ENCODE measurements around the gene DCLK1. TPM values are rescaled to one million over a fixed set of nuclear protein-coding genes. Genes with fewer than 3 reads are reported as not detected.

The DCLK1 gene
- total RNA-seq, 1 donor from 2014 or later, result under 0.01 TPM

GRCh38 chr13:35887115-35887666 lies 244.0 kb downstream of the DCLK1 start:
- no peak overlapping the region for H3K4me3 ChIP-seq (ENCODE audit: low read depth, low read length)
- TF ChIP-seq CTCF (IDR thresholded peaks at IDR 0.05; ENCODE audit: insufficient read depth, low read length, severe bottlenecking), result no peak
- DNase-seq (ENCODE audit: low read depth), result no peak
- no peaks in the 10 kb centered on the region for H3K36me3 ChIP-seq (ENCODE audit: control insufficient read depth, insufficient read depth, low read length)
- FAIRE-seq, result no peak
- H3K27me3 ChIP-seq (ENCODE audit: control insufficient read depth, insufficient read depth, low read length), result no peaks in the 10 kb centered on the region

GRCh38 chr13:35886332-35887114 lies 244.7 kb downstream of the DCLK1 start:
- no peaks in the 10 kb centered on the region for H3K36me3 ChIP-seq (ENCODE audit: control insufficient read depth, insufficient read depth, low read length)
- no peak for TF ChIP-seq CTCF (IDR thresholded peaks at IDR 0.05; ENCODE audit: insufficient read depth, low read length, severe bottlenecking)
- DNase-seq (ENCODE audit: low read depth) (no peak), FAIRE-seq (no peak)
- no peak overlapping the region for H3K4me3 ChIP-seq (ENCODE audit: low read depth, low read length)
- no peaks in the 10 kb centered on the region for H3K27me3 ChIP-seq (ENCODE audit: control insufficient read depth, insufficient read depth, low read length)

GRCh38 chr13:35884211-35884760 lies 246.9 kb downstream of the DCLK1 start:
- TF ChIP-seq CTCF (IDR thresholded peaks at IDR 0.05; ENCODE audit: insufficient read depth, low read length, severe bottlenecking), result no peak
- DNase-seq (ENCODE audit: low read depth), result no peak
- no peak for FAIRE-seq
- H3K4me3 ChIP-seq (ENCODE audit: low read depth, low read length), result no peak overlapping the region
- H3K36me3 ChIP-seq (ENCODE audit: control insufficient read depth, insufficient read depth, low read length), result no peaks in the 10 kb centered on the region
- H3K27me3 ChIP-seq (ENCODE audit: control insufficient read depth, insufficient read depth, low read length), result no peaks in the 10 kb centered on the region

GRCh38 chr13:35882722-35883497 lies 248.3 kb downstream of the DCLK1 start:
- DNase-seq (ENCODE audit: low read depth) (no peak), FAIRE-seq (no peak)
- no peak for TF ChIP-seq CTCF (IDR thresholded peaks at IDR 0.05; ENCODE audit: insufficient read depth, low read length, severe bottlenecking)

GRCh38 chr13:35881360-35881759 lies 249.8 kb downstream of the DCLK1 start:
- DNase-seq (ENCODE audit: low read depth) (no peak), FAIRE-seq (no peak)
- Histone ChIP-seq H3K36me3 (ENCODE audit: control insufficient read depth, insufficient read depth, low read length) (no peaks in the 10 kb centered on the region), H3K4me3 (ENCODE audit: low read depth, low read length) (no peak overlapping the region), H3K27me3 (ENCODE audit: control insufficient read depth, insufficient read depth, low read length) (no peaks in the 10 kb centered on the region)
- no peak for TF ChIP-seq CTCF (IDR thresholded peaks at IDR 0.05; ENCODE audit: insufficient read depth, low read length, severe bottlenecking)

More at GRCh38 chr13:35882722-35883497, 248.3 kb downstream of the DCLK1 start:
- Histone ChIP-seq H3K4me3 (ENCODE audit: low read depth, low read length) (no peak overlapping the region), H3K27me3 (ENCODE audit: control insufficient read depth, insufficient read depth, low read length) (no peaks in the 10 kb centered on the region), H3K36me3 (ENCODE audit: control insufficient read depth, insufficient read depth, low read length) (no peaks in the 10 kb centered on the region)
